Calu3 (cell line): ENCODE data around the gene MED12L. TPM values are rescaled to one million over a fixed set of nuclear protein-coding genes. Genes with fewer than 3 reads are reported as not detected.

Experiments used
- BruUV-seq: library from RNA; stranded (reverse); fragments of 400-500 nt; replicated peaks from 2 replicates; lab custom pipeline; 2021; lab: Mats Ljungman, UMichigan
- CTCF ChIA-PET: fragments of 300-600 bp; sonication (Branson Sonifier 250); formaldehyde crosslinking; loops from one replicate; lab custom pipeline; 2022; ENCODE audit warnings: antibody characterized with exemption; lab: Charles Lee
- DNase-seq: peaks from one replicate; pipeline ENCODE4 v3.0.0; 2022
- H3K27ac Mint-ChIP-seq: one replicate; pipeline ENCODE4 v1.8.0; 2022; ENCODE audit warnings: mixed read lengths; ENCODE audit not compliant: unreplicated experiment
- H3K27me3 Mint-ChIP-seq: one replicate; pipeline ENCODE4 v1.8.0; 2022; ENCODE audit warnings: mixed read lengths; ENCODE audit not compliant: unreplicated experiment
- H3K36me3 Mint-ChIP-seq: one replicate; pipeline ENCODE4 v1.8.0; 2022; ENCODE audit warnings: mild to moderate bottlenecking, moderate library complexity, mixed read lengths; ENCODE audit not compliant: insufficient read depth, unreplicated experiment
- H3K4me1 Mint-ChIP-seq: one replicate; pipeline ENCODE4 v1.8.0; 2022; ENCODE audit warnings: mild to moderate bottlenecking, low read depth, mixed read lengths; ENCODE audit not compliant: unreplicated experiment
- H3K4me3 Mint-ChIP-seq: one replicate; pipeline ENCODE4 v1.8.0; 2022; ENCODE audit warnings: mild to moderate bottlenecking, low read depth, moderate library complexity, mixed read lengths; ENCODE audit not compliant: unreplicated experiment
- H3K9me3 Mint-ChIP-seq: one replicate; pipeline ENCODE4 v1.8.0; 2022; ENCODE audit warnings: low read depth, mixed read lengths; ENCODE audit not compliant: unreplicated experiment
- intact Hi-C: fragments of 100-400 bp; cut with micrococcal nuclease; formaldehyde crosslinking; loops from one replicate; pipeline ENCODE4 v1.10.0; 2022; ENCODE audit not compliant: unreplicated experiment
- total RNA-seq: library from RNA; stranded (reverse); gene quantifications from 2 replicates; pipeline ENCODE4 v1.2.3, GENCODE V29; 2022
- TF ChIP-seq, protein P1 (sequence below): fragments of 200-600 bp; IDR thresholded peaks from one replicate; pipeline ENCODE4 v1.8.0; 2022; ENCODE audit warnings: antibody characterized with exemption; ENCODE audit not compliant: unreplicated experiment

Gene MED12L
- total RNA-seq, 1 experiment from 2014 or later: 4.6 TPM

DNA sequence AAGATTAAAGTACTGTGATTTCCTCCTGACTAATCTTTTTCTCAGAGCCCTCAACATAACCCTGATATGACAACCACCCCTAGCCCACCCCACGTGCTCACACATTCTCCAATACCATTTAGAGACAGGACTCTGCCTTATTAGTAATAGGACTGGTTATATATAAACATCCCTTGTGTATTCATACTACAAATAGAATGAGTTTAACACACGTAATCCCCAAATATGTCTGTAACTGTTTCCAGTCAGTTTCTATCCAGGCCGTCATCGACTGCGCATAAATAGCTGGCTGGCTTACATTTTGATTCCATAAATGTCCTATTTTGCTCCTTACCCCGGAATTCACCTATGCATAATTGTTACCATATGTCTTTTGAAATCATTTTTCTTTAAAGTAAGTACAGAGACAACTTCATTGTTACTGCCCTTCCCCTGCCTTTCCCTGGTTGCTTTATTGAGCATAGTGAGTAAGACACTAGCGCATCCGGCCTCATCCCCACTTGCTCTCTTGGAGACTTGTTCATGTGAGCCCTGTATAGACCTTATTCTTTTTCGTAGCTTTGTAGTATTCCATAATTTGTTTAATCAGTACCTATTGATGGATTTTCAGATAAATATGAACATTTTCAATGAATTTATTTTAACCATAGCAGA, 196.3 kb downstream of the MED12L start:
- CTCF ChIA-PET: interaction anchor here (0.6 to 1.8 kb wide), 4 partner anchors 53 to 114 kb away, joined by 3 to 7 read pairs (median 4); no protein-coding TSS in a partner anchor
- intact Hi-C loops: loop anchor here (5.0 kb wide), 1 partner anchor 69 kb away; no protein-coding TSS in a partner anchor
- Mint-ChIP-seq H3K9me3 (no peaks in the 10 kb centered on the region), H3K4me3 (no peak overlapping the region), H3K36me3 (no peaks in the 10 kb centered on the region), H3K27me3 (no peaks in the 10 kb centered on the region), H3K4me1 (no peaks in the 10 kb centered on the region), H3K27ac (no peak overlapping the region)
- BruUV-seq: no TSS peak
- DNase-seq: no peak
- TF ChIP-seq, protein P1, sequence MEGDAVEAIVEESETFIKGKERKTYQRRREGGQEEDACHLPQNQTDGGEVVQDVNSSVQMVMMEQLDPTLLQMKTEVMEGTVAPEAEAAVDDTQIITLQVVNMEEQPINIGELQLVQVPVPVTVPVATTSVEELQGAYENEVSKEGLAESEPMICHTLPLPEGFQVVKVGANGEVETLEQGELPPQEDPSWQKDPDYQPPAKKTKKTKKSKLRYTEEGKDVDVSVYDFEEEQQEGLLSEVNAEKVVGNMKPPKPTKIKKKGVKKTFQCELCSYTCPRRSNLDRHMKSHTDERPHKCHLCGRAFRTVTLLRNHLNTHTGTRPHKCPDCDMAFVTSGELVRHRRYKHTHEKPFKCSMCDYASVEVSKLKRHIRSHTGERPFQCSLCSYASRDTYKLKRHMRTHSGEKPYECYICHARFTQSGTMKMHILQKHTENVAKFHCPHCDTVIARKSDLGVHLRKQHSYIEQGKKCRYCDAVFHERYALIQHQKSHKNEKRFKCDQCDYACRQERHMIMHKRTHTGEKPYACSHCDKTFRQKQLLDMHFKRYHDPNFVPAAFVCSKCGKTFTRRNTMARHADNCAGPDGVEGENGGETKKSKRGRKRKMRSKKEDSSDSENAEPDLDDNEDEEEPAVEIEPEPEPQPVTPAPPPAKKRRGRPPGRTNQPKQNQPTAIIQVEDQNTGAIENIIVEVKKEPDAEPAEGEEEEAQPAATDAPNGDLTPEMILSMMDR: no peak

DNA sequence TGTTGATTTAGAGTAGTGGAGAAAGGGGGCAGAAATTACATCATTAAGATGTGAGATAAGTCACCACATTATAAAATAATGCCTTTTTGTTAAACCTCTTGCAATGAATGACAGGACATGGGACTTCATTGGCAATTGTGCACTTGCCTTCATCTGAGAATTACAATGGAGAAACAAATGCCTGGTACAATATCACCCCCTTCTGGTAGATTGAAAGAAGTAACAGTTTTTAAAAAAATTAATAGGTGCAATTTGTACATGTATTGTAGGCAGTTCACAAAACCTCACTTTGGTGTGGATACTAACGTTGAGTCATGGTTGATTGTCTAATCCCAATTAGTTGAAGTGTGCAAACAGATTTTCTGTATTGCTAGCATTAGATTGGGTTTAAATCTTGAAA, 197.5 kb downstream of the MED12L start:
- Mint-ChIP-seq H3K4me1 (no peaks in the 10 kb centered on the region), H3K27me3 (no peaks in the 10 kb centered on the region), H3K9me3 (no peaks in the 10 kb centered on the region), H3K27ac (no peak overlapping the region), H3K36me3 (no peaks in the 10 kb centered on the region), H3K4me3 (no peak overlapping the region)
- no TSS peak for BruUV-seq
- CTCF ChIA-PET: interaction anchor here (0.8 kb wide), 2 partner anchors 54 to 115 kb away, joined by 3 to 4 read pairs; no protein-coding TSS in a partner anchor
- no peak for DNase-seq
- TF ChIP-seq, protein P1: peak; percentile 73
- intact Hi-C loops: loop anchor here (1.0 to 5.0 kb wide), 3 partner anchors 56 to 115 kb away; no protein-coding TSS in a partner anchor

DNA sequence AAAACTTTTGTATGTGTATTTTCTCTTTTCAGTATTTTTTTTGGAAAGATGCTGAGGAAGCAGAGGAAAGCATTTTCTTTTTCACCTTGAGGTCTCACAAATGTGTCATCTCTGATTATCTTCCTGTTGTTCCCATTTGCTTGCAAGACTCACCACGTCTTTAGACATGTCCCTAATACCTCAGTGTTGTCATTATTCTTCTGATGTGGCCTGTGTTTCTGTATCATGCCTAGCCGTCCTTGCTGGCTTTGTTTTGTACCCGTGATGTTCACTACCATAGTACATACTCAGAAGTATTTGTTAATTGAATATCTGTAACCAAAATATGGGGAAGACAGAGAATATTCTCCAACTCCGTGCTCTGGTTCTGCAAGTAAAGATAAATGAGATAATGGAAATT, 197.9 kb downstream of the MED12L start:
- no peaks in the 10 kb centered on the region for H3K4me1 Mint-ChIP-seq
- H3K9me3 Mint-ChIP-seq: no peaks in the 10 kb centered on the region
- DNase-seq: no peak
- CTCF ChIA-PET: no interaction called here
- H3K4me3 Mint-ChIP-seq: no peak overlapping the region
- H3K27me3 Mint-ChIP-seq: no peaks in the 10 kb centered on the region
- BruUV-seq: no TSS peak
- no peak overlapping the region for H3K27ac Mint-ChIP-seq
- TF ChIP-seq, protein P1: no peak
- H3K36me3 Mint-ChIP-seq: no peaks in the 10 kb centered on the region
- intact Hi-C loops: loop anchor here (1.0 to 5.0 kb wide), 3 partner anchors 56 to 115 kb away; no protein-coding TSS in a partner anchor

DNA sequence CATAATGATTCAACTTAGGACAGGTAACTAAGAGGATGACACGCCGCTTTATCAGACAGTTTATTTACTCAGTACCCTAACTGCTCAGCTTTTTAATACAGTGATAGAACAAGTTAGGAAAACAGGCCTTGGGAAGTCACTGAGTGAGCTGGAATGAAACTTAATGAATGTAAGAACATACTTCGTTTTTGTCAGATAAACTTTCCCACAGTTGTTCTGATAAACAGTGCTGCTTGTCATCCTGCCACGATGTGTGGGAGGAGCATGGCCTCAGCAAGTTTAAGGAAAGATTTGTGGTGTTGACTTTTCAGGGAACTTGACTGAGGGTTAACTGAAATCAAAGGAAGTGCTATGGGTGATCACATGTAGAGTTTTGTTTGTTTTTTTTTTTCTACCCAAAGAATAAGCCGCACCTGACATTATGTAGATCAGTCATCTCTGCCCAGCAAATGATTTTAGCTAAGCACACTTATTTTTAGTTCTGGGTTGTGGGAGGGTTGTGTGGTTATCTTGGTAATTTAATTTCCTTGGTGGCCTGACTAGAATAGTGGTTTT, 198.5 kb downstream of the MED12L start:
- no peaks in the 10 kb centered on the region for H3K27me3 Mint-ChIP-seq
- TF ChIP-seq, protein P1: no peak
- DNase-seq: no peak
- no peak overlapping the region for H3K4me3 Mint-ChIP-seq
- intact Hi-C loops: loop anchor here (1.0 to 5.0 kb wide), 3 partner anchors 57 to 116 kb away; no protein-coding TSS in a partner anchor
- no peaks in the 10 kb centered on the region for H3K36me3 Mint-ChIP-seq
- BruUV-seq: no TSS peak
- no peaks in the 10 kb centered on the region for H3K4me1 Mint-ChIP-seq
- H3K9me3 Mint-ChIP-seq: no peaks in the 10 kb centered on the region
- H3K27ac Mint-ChIP-seq: no peak overlapping the region
- CTCF ChIA-PET: interaction anchor here (0.8 to 1.6 kb wide), 2 partner anchors 56 to 116 kb away, joined by 3 read pairs; no protein-coding TSS in a partner anchor
